Measurements from ENCODE around the gene AP5M1. TPM values are rescaled to one million over a fixed set of nuclear protein-coding genes. Genes with fewer than 3 reads are reported as not detected.
"Not testable (repeated sequence)": the region's sequence is repeated elsewhere in the genome, so short reads cannot be mapped to it uniquely, and the experiment has no call there.

The AP5M1 gene
- polyA plus RNA-seq, 1 experiment, result 38.5 TPM

GRCh38 chr14:57243320-57243719 lies 25.5 kb upstream of the AP5M1 start:
- TF ChIP-seq CTCF (IDR thresholded peaks at IDR 0.05; ENCODE audit: low read depth, low read length), result no peak
- Histone ChIP-seq H3K27me3 (ENCODE audit: control insufficient read depth, insufficient read depth, low read length) (no peaks in the 10 kb centered on the region), H3K27ac (ENCODE audit: low read depth, low read length) (no peak overlapping the region), H3K9me3 (ENCODE audit: control insufficient read depth, insufficient read depth, low read length) (no peaks in the 10 kb centered on the region), H3K4me3 (ENCODE audit: low read depth, low read length) (no peak overlapping the region)
- DNase-seq (ENCODE audit: low read depth, low spot score), result no peak
- ChIA-PET POLR2A (no interaction called here), CTCF (interaction anchor here (1.3 kb wide), 1 partner anchor 25 kb away, joined by 5 read pairs; the partner anchor contains the start of genes AP5M1 and EXOC5)

DNA sequence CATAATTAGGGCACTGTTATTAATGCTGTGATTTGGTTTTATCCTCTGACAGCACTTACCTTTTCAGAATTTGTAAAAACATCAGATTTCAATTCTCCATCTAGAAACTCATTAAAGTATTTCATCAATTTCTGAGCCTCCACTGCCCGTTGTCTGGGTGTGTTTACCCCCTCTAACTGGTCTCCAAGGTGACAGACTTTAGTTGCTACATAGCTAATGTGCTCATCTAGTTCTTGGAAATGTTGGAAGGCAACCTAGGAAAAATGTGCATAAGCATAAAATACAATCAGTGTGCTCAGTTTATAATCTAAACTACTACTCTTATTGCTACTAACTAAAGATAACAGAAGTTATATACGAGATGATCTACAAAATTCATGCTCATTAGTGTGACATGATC lies 24.7 kb upstream of the AP5M1 start:
- Histone ChIP-seq H3K9me3 (ENCODE audit: control insufficient read depth, insufficient read depth, low read length) (no peaks in the 10 kb centered on the region), H3K27me3 (ENCODE audit: control insufficient read depth, insufficient read depth, low read length) (no peaks in the 10 kb centered on the region), H3K4me3 (ENCODE audit: low read depth, low read length) (no peak overlapping the region), H3K27ac (ENCODE audit: low read depth, low read length) (no peak overlapping the region)
- CTCF ChIA-PET, result interaction anchor here (1.2 to 1.3 kb wide), 2 partner anchors 8 to 25 kb away, joined by 4 to 5 read pairs; partner anchors contain the start of genes AP5M1 and EXOC5
- no peak for DNase-seq (ENCODE audit: low read depth, low spot score)
- no peak for TF ChIP-seq CTCF (IDR thresholded peaks at IDR 0.05; ENCODE audit: low read depth, low read length)
- POLR2A ChIA-PET, result no interaction called here

DNA sequence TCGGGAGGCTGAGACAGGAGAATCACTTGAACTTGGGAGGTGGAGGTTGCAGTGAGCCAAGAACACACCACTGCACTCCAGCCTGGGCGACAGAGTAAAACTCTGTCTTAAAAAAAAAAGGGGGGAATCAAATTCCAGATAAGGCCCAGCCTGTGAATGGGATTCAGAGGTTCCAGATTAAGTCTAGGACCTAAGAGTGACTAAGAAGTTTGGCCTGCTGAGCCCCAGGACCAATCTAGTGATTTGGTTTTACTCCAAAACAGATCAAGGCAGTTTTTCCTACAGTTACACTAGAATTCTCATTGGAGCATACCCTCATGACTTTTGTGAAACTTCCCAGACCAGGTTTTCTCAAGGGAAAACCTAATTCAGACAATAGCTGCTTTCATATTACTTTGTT lies 22.8 kb upstream of the AP5M1 start:
- no peak for TF ChIP-seq CTCF (IDR thresholded peaks at IDR 0.05; ENCODE audit: low read depth, low read length)
- Histone ChIP-seq H3K27ac (ENCODE audit: low read depth, low read length) (no peak overlapping the region), H3K27me3 (ENCODE audit: control insufficient read depth, insufficient read depth, low read length) (no peaks in the 10 kb centered on the region), H3K4me3 (ENCODE audit: low read depth, low read length) (no peak overlapping the region), H3K9me3 (ENCODE audit: control insufficient read depth, insufficient read depth, low read length) (no peaks in the 10 kb centered on the region)
- ChIA-PET CTCF (no interaction called here), POLR2A (no interaction called here)
- no peak for DNase-seq (ENCODE audit: low read depth, low spot score)

DNA sequence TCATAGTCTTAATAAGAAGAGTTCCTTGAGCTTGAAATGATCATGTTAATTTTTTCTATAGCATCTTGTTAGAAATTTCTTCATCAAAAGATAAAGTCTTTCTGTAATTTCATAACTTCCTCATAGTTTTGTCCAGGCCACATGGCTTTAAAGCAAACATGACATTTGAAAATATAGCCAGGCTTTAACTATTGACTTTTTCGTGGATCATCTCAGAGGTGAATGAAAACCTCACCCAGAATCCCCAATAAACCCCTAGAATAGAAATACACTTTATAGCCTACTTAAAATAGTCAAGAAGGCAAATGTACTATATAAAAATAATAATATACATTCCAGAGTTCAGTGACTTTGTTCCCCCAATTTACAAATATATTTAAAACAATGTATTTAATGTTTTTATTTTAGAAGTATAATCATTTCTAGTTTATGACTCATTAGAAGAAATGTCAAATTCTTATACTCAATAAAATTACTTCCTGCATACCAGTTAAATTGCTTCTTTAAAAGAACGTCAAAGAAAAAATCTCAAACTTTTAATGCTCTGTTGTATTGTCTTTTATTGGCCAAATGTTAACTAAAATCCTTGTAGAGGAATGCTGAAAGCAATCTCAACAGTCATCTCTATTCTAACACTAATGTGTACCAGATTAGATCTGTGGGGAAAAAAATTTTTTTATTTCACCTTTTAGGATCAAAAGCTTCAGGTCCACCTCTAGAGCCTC lies 21.7 kb upstream of the AP5M1 start:
- Histone ChIP-seq H3K9me3 (ENCODE audit: control insufficient read depth, insufficient read depth, low read length) (no peaks in the 10 kb centered on the region), H3K27ac (ENCODE audit: low read depth, low read length) (no peak overlapping the region), H3K27me3 (ENCODE audit: control insufficient read depth, insufficient read depth, low read length) (no peaks in the 10 kb centered on the region), H3K4me3 (ENCODE audit: low read depth, low read length) (no peak overlapping the region)
- CTCF ChIA-PET, result no interaction called here
- POLR2A ChIA-PET, result no interaction called here
- DNase-seq (ENCODE audit: low read depth, low spot score), result no peak
- TF ChIP-seq CTCF (IDR thresholded peaks at IDR 0.05; ENCODE audit: low read depth, low read length), result no peak

DNA sequence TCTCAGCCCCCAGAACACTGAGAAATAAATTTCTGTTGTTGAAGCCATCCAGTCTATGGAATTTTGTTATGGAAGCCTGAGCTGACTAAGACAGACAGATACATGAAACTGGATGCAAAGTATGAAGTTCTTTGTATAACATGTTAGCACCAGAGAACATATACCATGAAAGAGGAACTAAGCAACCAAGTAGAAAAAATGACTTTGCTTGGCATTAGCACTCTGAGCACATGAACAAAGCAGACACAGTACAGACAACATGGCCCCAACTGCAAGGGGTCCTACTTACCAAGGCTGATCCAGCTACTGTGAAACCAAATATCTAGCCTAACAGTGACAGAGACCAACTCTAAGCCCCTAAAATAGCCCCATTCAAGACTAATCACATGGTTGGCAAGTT lies 13.9 kb upstream of the AP5M1 start:
- CTCF ChIA-PET, result no interaction called here
- no peak for TF ChIP-seq CTCF (IDR thresholded peaks at IDR 0.05; ENCODE audit: low read depth, low read length)
- no peak for DNase-seq (ENCODE audit: low read depth, low spot score)
- no peaks in the 10 kb centered on the region for H3K27me3 ChIP-seq (ENCODE audit: control insufficient read depth, insufficient read depth, low read length)
- H3K9me3 ChIP-seq (ENCODE audit: control insufficient read depth, insufficient read depth, low read length), result no peaks in the 10 kb centered on the region
- POLR2A ChIA-PET, result no interaction called here
- H3K4me3 ChIP-seq (ENCODE audit: low read depth, low read length), result no peak overlapping the region
- H3K27ac ChIP-seq (ENCODE audit: low read depth, low read length), result no peak overlapping the region

DNA sequence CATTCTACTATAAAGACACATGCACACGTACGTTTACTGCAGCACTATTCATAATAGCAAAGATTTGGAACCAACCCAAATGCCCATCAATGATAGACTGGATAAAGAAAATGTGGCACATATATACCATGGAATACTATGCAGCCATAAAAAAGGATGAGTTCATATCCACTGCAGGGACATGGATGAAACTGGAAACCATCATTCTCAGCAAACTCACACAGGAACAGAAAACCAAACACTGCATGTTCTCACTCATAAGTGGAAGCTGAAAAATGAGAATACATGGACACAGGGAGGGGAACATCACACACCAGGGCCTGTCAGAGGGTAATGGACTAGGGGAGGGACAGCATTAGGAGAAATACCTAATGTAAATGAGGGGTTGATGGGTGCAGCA lies 10.6 kb upstream of the AP5M1 start:
- POLR2A ChIA-PET, result interaction anchor here (0.7 kb wide), 1 partner anchor 185 kb away, joined by 3 read pairs; no protein-coding TSS in a partner anchor
- H3K27me3 ChIP-seq (ENCODE audit: control insufficient read depth, insufficient read depth, low read length), result not testable (repeated sequence)

More for the DNA sequence above, 10.6 kb upstream of the AP5M1 start:
- H3K9me3 ChIP-seq (ENCODE audit: control insufficient read depth, insufficient read depth, low read length); H3K27ac ChIP-seq (ENCODE audit: low read depth, low read length); DNase-seq (ENCODE audit: low read depth, low spot score); H3K4me3 ChIP-seq (ENCODE audit: low read depth, low read length); CTCF ChIA-PET: not testable (repeated sequence)
